HG03097 (cell line): ENCODE data around the gene ZFAND5.

ENCODE experiments used
- ATAC-seq: cut with Tn5 transposase; IDR thresholded peaks from one replicate; pipeline ENCODE4 v1.9.1; 2021; ENCODE audit not compliant: unreplicated experiment, low FRiP score

Gene ZFAND5

GRCh38 chr9:72364679-72365524, at the start of gene ZFAND5:
ZFAND5 (minus strand) TSS chr9:72365208; CDS start chr9:72360778, 4,430 bp downstream.
- peak; percentile 87 for ATAC-seq

- no peak for ATAC-seq
Observed at GRCh38 chr9:72412483-72413040, 47.6 kb upstream of the ZFAND5 start.

GRCh38 chr9:72410214-72410613, 45.2 kb upstream of the ZFAND5 start:
- ATAC-seq = no peak

- no peak for ATAC-seq
Observed at GRCh38 chr9:72407114-72407513, 42.1 kb upstream of the ZFAND5 start.

- no peak for ATAC-seq
Observed at GRCh38 chr9:72402744-72403143, 37.7 kb upstream of the ZFAND5 start.

- no peak for ATAC-seq
Observed at GRCh38 chr9:72401396-72401795, 36.4 kb upstream of the ZFAND5 start.

GRCh38 chr9:72400866-72401265, 35.9 kb upstream of the ZFAND5 start:
- ATAC-seq = no peak

- no peak for ATAC-seq
Observed at GRCh38 chr9:72399391-72399790, 34.4 kb upstream of the ZFAND5 start.

- ATAC-seq = no peak
Observed at GRCh38 chr9:72396247-72397091, 31.5 kb upstream of the ZFAND5 start.

- no peak for ATAC-seq
Observed at GRCh38 chr9:72394066-72394465, 29.1 kb upstream of the ZFAND5 start.

- no peak for ATAC-seq
Observed at GRCh38 chr9:72390907-72391306, 25.9 kb upstream of the ZFAND5 start.

GRCh38 chr9:72386186-72386585, 21.2 kb upstream of the ZFAND5 start:
- no peak for ATAC-seq

GRCh38 chr9:72384710-72385485, 19.9 kb upstream of the ZFAND5 start:
- ATAC-seq = no peak

- ATAC-seq = no peak
Observed at GRCh38 chr9:72383978-72384709, 19.1 kb upstream of the ZFAND5 start.

GRCh38 chr9:72382405-72382804, 17.4 kb upstream of the ZFAND5 start:
- ATAC-seq = no peak

GRCh38 chr9:72377041-72377440, 12.0 kb upstream of the ZFAND5 start:
- ATAC-seq = no peak

GRCh38 chr9:72371151-72371550, 6.1 kb upstream of the ZFAND5 start:
- no peak for ATAC-seq

- peak; percentile 32 for ATAC-seq
Observed at GRCh38 chr9:72365525-72366256, 683 bp upstream of the ZFAND5 start.
